ENCODE data around the gene NAA35. TPM values are rescaled to one million over a fixed set of nuclear protein-coding genes. Genes with fewer than 3 reads are reported as not detected.
"Not testable (repeated sequence)": the region's sequence is repeated elsewhere in the genome, so short reads cannot be mapped to it uniquely, and the experiment has no call there.

The NAA35 gene
- total RNA-seq, 2 experiments from 2014 or later, result 19.4 to 19.8 TPM

DNA sequence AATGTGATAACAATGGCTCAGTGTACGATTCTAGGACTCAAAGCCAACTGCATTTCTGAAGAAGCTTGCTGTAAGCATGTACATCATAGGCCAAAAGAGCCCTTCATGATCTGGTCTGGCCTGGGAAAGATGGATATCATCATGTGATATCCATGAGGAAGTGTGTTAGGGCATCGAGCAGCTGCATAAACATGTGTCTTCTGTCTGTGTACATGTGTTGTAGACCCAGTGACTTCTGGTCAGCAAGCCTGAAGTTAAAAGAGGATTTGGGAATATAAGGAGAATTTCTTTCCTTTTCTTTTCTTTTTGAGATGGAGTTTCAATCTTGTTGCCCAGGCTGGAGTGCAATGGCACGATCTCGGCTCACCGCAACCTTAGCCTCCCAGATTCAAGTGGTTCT lies 15.5 kb upstream of the NAA35 start:
- intact Hi-C loops (cut with DNase I, micrococcal nuclease), result no loop called here
- no peaks in the 10 kb centered on the region for H3K36me3 Mint-ChIP-seq (ENCODE audit: low read depth)
- H3K4me1 Mint-ChIP-seq (ENCODE audit: low read depth), result no peaks in the 10 kb centered on the region
- no peak overlapping the region for H3K4me3 ChIP-seq (ENCODE audit: low read length)
- no peaks in the 10 kb centered on the region for H3K9me3 Mint-ChIP-seq
- H3K27me3 ChIP-seq (ENCODE audit: control insufficient read depth in 1 of 2, insufficient read depth in 2 of 2, low read length in 2 of 2), result peaks cover 0 to 7% of the 10 kb centered on the region in 2 experiments
- no peak overlapping the region for H3K27ac Mint-ChIP-seq
- peaks cover 23% of the 10 kb centered on the region for H3K27me3 Mint-ChIP-seq
- H3K9me3 ChIP-seq (ENCODE audit: control insufficient read depth in 1 of 2, insufficient read depth in 1 of 2, low read length in 2 of 2), result peaks cover 0 to 3% of the 10 kb centered on the region in 2 experiments
- TF ChIP-seq, protein P1, sequence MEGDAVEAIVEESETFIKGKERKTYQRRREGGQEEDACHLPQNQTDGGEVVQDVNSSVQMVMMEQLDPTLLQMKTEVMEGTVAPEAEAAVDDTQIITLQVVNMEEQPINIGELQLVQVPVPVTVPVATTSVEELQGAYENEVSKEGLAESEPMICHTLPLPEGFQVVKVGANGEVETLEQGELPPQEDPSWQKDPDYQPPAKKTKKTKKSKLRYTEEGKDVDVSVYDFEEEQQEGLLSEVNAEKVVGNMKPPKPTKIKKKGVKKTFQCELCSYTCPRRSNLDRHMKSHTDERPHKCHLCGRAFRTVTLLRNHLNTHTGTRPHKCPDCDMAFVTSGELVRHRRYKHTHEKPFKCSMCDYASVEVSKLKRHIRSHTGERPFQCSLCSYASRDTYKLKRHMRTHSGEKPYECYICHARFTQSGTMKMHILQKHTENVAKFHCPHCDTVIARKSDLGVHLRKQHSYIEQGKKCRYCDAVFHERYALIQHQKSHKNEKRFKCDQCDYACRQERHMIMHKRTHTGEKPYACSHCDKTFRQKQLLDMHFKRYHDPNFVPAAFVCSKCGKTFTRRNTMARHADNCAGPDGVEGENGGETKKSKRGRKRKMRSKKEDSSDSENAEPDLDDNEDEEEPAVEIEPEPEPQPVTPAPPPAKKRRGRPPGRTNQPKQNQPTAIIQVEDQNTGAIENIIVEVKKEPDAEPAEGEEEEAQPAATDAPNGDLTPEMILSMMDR (IDR thresholded peaks at IDR 0.05), result no peak
- no peak for DNase-seq
- no peak for ATAC-seq (ENCODE audit: poor library complexity)
- H3K4me1 ChIP-seq (ENCODE audit: insufficient read depth, low read length), result no peaks in the 10 kb centered on the region
- ChIA-PET POLR2A (no interaction called here), CTCF (no interaction called here)
- H3K36me3 ChIP-seq (ENCODE audit: insufficient read depth, low read length), result no peaks in the 10 kb centered on the region
- no peak overlapping the region for H3K4me3 Mint-ChIP-seq
- H3K27ac ChIP-seq (ENCODE audit: low read depth in 1 of 2, low read length in 2 of 2), result no peak overlapping the region

DNA sequence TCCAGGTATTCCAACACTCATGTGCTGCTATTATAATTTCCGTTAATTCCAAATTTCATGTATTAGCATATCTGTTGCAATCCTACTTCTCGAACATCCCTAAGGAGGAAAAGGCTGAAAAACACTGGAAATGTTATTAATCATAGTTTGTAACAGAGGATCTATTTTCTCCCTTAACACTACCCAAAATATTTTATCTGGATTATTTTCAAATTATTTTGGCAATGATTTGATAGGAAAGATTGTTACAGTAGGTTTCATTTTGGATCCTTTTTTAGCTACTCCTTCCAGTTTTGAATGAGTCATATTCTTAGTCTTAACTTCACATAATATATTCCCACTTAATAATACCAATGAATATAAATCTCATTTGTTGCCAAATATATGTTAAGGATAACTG lies 13.9 kb upstream of the NAA35 start:
- Histone ChIP-seq H3K9me3 (ENCODE audit: control insufficient read depth in 1 of 2, insufficient read depth in 1 of 2, low read length in 2 of 2) (peaks cover 0 to 3% of the 10 kb centered on the region in 2 experiments), H3K27me3 (ENCODE audit: control insufficient read depth in 1 of 2, insufficient read depth in 2 of 2, low read length in 2 of 2) (peaks cover 0 to 7% of the 10 kb centered on the region in 2 experiments), H3K4me3 (ENCODE audit: low read length) (no peak overlapping the region), H3K27ac (ENCODE audit: low read depth in 1 of 2, low read length in 2 of 2) (no peak overlapping the region), H3K36me3 (ENCODE audit: insufficient read depth, low read length) (no peaks in the 10 kb centered on the region), H3K4me1 (ENCODE audit: insufficient read depth, low read length) (no peaks in the 10 kb centered on the region)
- no peak overlapping the region for H3K4me3 Mint-ChIP-seq
- H3K36me3 Mint-ChIP-seq (ENCODE audit: low read depth), result no peaks in the 10 kb centered on the region
- ATAC-seq (ENCODE audit: poor library complexity) (no peak), DNase-seq (no peak)
- H3K27me3 Mint-ChIP-seq, result peaks cover 23% of the 10 kb centered on the region
- H3K27ac Mint-ChIP-seq, result no peak overlapping the region
- H3K4me1 Mint-ChIP-seq (ENCODE audit: low read depth), result no peaks in the 10 kb centered on the region
- TF ChIP-seq, protein P1 (IDR thresholded peaks at IDR 0.05), result no peak
- POLR2A ChIA-PET, result no interaction called here
- H3K9me3 Mint-ChIP-seq, result no peaks in the 10 kb centered on the region
- CTCF ChIA-PET, result no interaction called here
- intact Hi-C loops (cut with DNase I, micrococcal nuclease), result no loop called here

DNA sequence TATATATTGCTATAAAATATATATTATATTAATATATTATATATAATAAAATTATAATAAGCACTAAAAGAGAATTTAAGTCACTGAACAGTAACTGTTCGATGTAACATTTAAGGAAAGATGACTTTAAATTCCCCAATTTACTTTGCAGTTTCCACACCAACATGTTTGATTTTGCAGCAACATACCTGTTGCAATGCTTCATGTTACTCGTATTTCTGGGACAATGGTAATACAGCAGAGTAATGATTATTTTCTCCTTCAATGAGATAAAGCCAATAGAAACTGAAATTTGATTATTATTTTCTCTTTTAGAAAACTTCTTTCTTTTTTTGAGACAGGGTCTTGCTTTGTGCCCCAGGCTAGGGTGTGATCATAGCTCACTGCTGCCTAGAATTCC lies 9.5 kb upstream of the NAA35 start:
- ChIA-PET CTCF (no interaction called here), POLR2A (no interaction called here)
- Mint-ChIP-seq H3K9me3 (no peaks in the 10 kb centered on the region), H3K4me3 (no peak overlapping the region), H3K36me3 (ENCODE audit: low read depth) (no peaks in the 10 kb centered on the region), H3K27ac (no peak overlapping the region), H3K4me1 (ENCODE audit: low read depth) (no peaks in the 10 kb centered on the region), H3K27me3 (peaks cover 21% of the 10 kb centered on the region)
- H3K4me3 ChIP-seq (ENCODE audit: low read length), result no peak overlapping the region
- DNase-seq, result no peak
- ATAC-seq (ENCODE audit: poor library complexity), result no peak
- TF ChIP-seq, protein P1 (IDR thresholded peaks at IDR 0.05), result no peak
- no peaks in the 10 kb centered on the region for H3K4me1 ChIP-seq (ENCODE audit: insufficient read depth, low read length)
- H3K9me3 ChIP-seq (ENCODE audit: control insufficient read depth in 1 of 2, insufficient read depth in 1 of 2, low read length in 2 of 2), result no peaks in the 10 kb centered on the region
- intact Hi-C loops (cut with DNase I, micrococcal nuclease), result no loop called here
- H3K27ac ChIP-seq (ENCODE audit: low read depth in 1 of 2, low read length in 2 of 2), result no peak overlapping the region
- H3K36me3 ChIP-seq (ENCODE audit: insufficient read depth, low read length), result no peaks in the 10 kb centered on the region
- H3K27me3 ChIP-seq (ENCODE audit: control insufficient read depth in 1 of 2, insufficient read depth in 2 of 2, low read length in 2 of 2), result peaks cover 0 to 7% of the 10 kb centered on the region in 2 experiments

DNA sequence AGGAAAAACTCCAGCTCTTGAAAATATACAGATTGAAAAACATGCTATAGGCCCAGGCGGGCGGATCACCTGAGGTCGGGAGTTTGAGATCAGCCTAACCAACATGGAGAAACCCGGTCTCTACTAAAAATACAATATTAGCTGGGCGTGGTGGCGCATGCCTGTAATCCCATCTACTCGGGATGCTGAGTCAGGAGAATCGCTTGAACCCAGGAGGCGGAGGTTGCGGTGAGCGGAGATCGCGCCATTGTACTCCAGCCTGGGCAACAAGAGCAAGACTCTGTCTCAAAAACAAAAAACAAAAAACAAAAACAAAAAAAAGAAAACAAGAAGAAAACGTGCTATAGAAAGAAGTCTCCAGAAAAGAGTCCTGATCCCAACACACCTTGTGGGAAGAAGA lies 5.0 kb upstream of the NAA35 start:
- H3K4me1 ChIP-seq (ENCODE audit: insufficient read depth, low read length); H3K4me3 Mint-ChIP-seq; CTCF ChIA-PET; H3K9me3 Mint-ChIP-seq; DNase-seq; H3K4me3 ChIP-seq (ENCODE audit: low read length); H3K9me3 ChIP-seq (ENCODE audit: control insufficient read depth in 1 of 2, insufficient read depth in 1 of 2, low read length in 2 of 2); H3K27me3 Mint-ChIP-seq; H3K27me3 ChIP-seq (ENCODE audit: control insufficient read depth in 1 of 2, insufficient read depth in 2 of 2, low read length in 2 of 2); ATAC-seq (ENCODE audit: poor library complexity); H3K4me1 Mint-ChIP-seq (ENCODE audit: low read depth); H3K36me3 ChIP-seq (ENCODE audit: insufficient read depth, low read length); H3K27ac ChIP-seq (ENCODE audit: low read depth in 1 of 2, low read length in 2 of 2); H3K36me3 Mint-ChIP-seq (ENCODE audit: low read depth); intact Hi-C loops (cut with DNase I, micrococcal nuclease): not testable (repeated sequence)
- POLR2A ChIA-PET, result interaction anchor here (0.6 kb wide), 1 partner anchor 81 kb away, joined by 3 read pairs; no protein-coding TSS in a partner anchor
- peak overlapping the region; percentile 24 for H3K27ac Mint-ChIP-seq
